Fibroblast of gingiva (primary cell): ENCODE data around the gene PVALEF.

Source experiments
- DNase-seq: peaks from one replicate; pipeline ENCODE4 v3.0.0-alpha.2; 2011; ENCODE audit warnings: low read depth

Gene PVALEF

GRCh38 chr17:81197831-81198490 is 32.7 kb downstream of the PVALEF start:
- no peak for DNase-seq

GRCh38 chr17:81198826-81199481 is 33.6 kb downstream of the PVALEF start:
- no peak for DNase-seq

GRCh38 chr17:81199482-81199830 is 34.1 kb downstream of the PVALEF start:
- no peak for DNase-seq

GRCh38 chr17:81200201-81200600 is 34.9 kb downstream of the PVALEF start:
- DNase-seq: no peak

- DNase-seq: peak; percentile 67
Observed at GRCh38 chr17:81200695-81201580, 35.6 kb downstream of the PVALEF start.

- DNase-seq: no peak
Observed at GRCh38 chr17:81202318-81202717, 37.0 kb downstream of the PVALEF start.

GRCh38 chr17:81203136-81203535 is 37.8 kb downstream of the PVALEF start:
- DNase-seq: no peak

- DNase-seq: no peak
Observed at GRCh38 chr17:81204578-81204977, 39.3 kb downstream of the PVALEF start.

GRCh38 chr17:81206166-81206565 is 40.9 kb downstream of the PVALEF start:
- DNase-seq: no peak

- no peak for DNase-seq
Observed at GRCh38 chr17:81206657-81207056, 41.4 kb downstream of the PVALEF start.

GRCh38 chr17:81207610-81208581 is 42.6 kb downstream of the PVALEF start:
- no peak for DNase-seq

GRCh38 chr17:81208651-81209050 is 43.3 kb downstream of the PVALEF start:
- no peak for DNase-seq

- DNase-seq: no peak
Observed at GRCh38 chr17:81209141-81209540, 43.8 kb downstream of the PVALEF start.

GRCh38 chr17:81210466-81210865 is 45.2 kb downstream of the PVALEF start:
- no peak for DNase-seq

GRCh38 chr17:81210868-81211267 is 45.6 kb downstream of the PVALEF start:
- no peak for DNase-seq

- no peak for DNase-seq
Observed at GRCh38 chr17:81212365-81212764, 47.1 kb downstream of the PVALEF start.

- no peak for DNase-seq
Observed at GRCh38 chr17:81213978-81214377, 48.7 kb downstream of the PVALEF start.

- DNase-seq: no peak
Observed at GRCh38 chr17:81217491-81217890, 52.2 kb downstream of the PVALEF start.

GRCh38 chr17:81218459-81218858 is 53.2 kb downstream of the PVALEF start:
- DNase-seq: no peak

- no peak for DNase-seq
Observed at GRCh38 chr17:81218991-81219390, 53.7 kb downstream of the PVALEF start.

- no peak for DNase-seq
Observed at GRCh38 chr17:81219476-81220180, 54.3 kb downstream of the PVALEF start.
